ENCODE measurements around the gene CPNE1. TPM values are rescaled to one million over a fixed set of nuclear protein-coding genes. Genes with fewer than 3 reads are reported as not detected.
"Not testable (repeated sequence)": the region's sequence is repeated elsewhere in the genome, so short reads cannot be mapped to it uniquely, and the experiment has no call there.

Gene CPNE1
- total RNA-seq, 1 donor from 2014 or later: 164 TPM

- no peak overlapping the region for H3K27ac Mint-ChIP-seq (ENCODE audit: unreplicated experiment)
- H3K4me1 Mint-ChIP-seq (ENCODE audit: unreplicated experiment): peaks cover 7% of the 10 kb centered on the region
- H3K36me3 Mint-ChIP-seq (ENCODE audit: unreplicated experiment): peaks cover 52% of the 10 kb centered on the region
- no peaks in the 10 kb centered on the region for H3K27me3 Mint-ChIP-seq (ENCODE audit: unreplicated experiment)
- H3K4me3 Mint-ChIP-seq (ENCODE audit: unreplicated experiment): no peak overlapping the region
- DNase-seq (ENCODE audit: extremely low spot score, unreplicated experiment): no peak
- no peaks in the 10 kb centered on the region for H3K9me3 Mint-ChIP-seq (ENCODE audit: unreplicated experiment)
- no peak for TF ChIP-seq CTCF (IDR thresholded peaks at IDR 0.05)
Measured at GRCh38 chr20:35710039-35710438, 45.3 kb upstream of the CPNE1 start.

- no peaks in the 10 kb centered on the region for H3K9me3 Mint-ChIP-seq (ENCODE audit: unreplicated experiment)
- H3K4me3 Mint-ChIP-seq (ENCODE audit: unreplicated experiment): no peak overlapping the region
- H3K27me3 Mint-ChIP-seq (ENCODE audit: unreplicated experiment): no peaks in the 10 kb centered on the region
- no peak for TF ChIP-seq CTCF (IDR thresholded peaks at IDR 0.05)
- no peak overlapping the region for H3K27ac Mint-ChIP-seq (ENCODE audit: unreplicated experiment)
- no peak for DNase-seq (ENCODE audit: extremely low spot score, unreplicated experiment)
- peaks cover 7% of the 10 kb centered on the region for H3K4me1 Mint-ChIP-seq (ENCODE audit: unreplicated experiment)
- H3K36me3 Mint-ChIP-seq (ENCODE audit: unreplicated experiment): peaks cover 55% of the 10 kb centered on the region
Measured at GRCh38 chr20:35709259-35709658, 44.6 kb upstream of the CPNE1 start.

GRCh38 chr20:35708502-35708901 lies 43.8 kb upstream of the CPNE1 start:
- no peaks in the 10 kb centered on the region for H3K9me3 Mint-ChIP-seq (ENCODE audit: unreplicated experiment)
- DNase-seq (ENCODE audit: extremely low spot score, unreplicated experiment): no peak
- no peak overlapping the region for H3K27ac Mint-ChIP-seq (ENCODE audit: unreplicated experiment)
- H3K4me3 Mint-ChIP-seq (ENCODE audit: unreplicated experiment): no peak overlapping the region
- TF ChIP-seq CTCF (IDR thresholded peaks at IDR 0.05): no peak
- H3K4me1 Mint-ChIP-seq (ENCODE audit: unreplicated experiment): peaks cover 7% of the 10 kb centered on the region
- peaks cover 59% of the 10 kb centered on the region for H3K36me3 Mint-ChIP-seq (ENCODE audit: unreplicated experiment)
- H3K27me3 Mint-ChIP-seq (ENCODE audit: unreplicated experiment): no peaks in the 10 kb centered on the region

GRCh38 chr20:35706591-35707529 lies 42.2 kb upstream of the CPNE1 start:
- H3K4me1 Mint-ChIP-seq (ENCODE audit: unreplicated experiment); H3K4me3 Mint-ChIP-seq (ENCODE audit: unreplicated experiment); H3K9me3 Mint-ChIP-seq (ENCODE audit: unreplicated experiment); H3K27ac Mint-ChIP-seq (ENCODE audit: unreplicated experiment); H3K27me3 Mint-ChIP-seq (ENCODE audit: unreplicated experiment): not testable (repeated sequence)
- DNase-seq (ENCODE audit: extremely low spot score, unreplicated experiment): peak; percentile 21
- H3K36me3 Mint-ChIP-seq (ENCODE audit: unreplicated experiment): peaks cover 61% of the 10 kb centered on the region

- not testable (repeated sequence) for H3K27me3 Mint-ChIP-seq (ENCODE audit: unreplicated experiment); H3K9me3 Mint-ChIP-seq (ENCODE audit: unreplicated experiment); H3K4me3 Mint-ChIP-seq (ENCODE audit: unreplicated experiment)
- peak; percentile 13 for DNase-seq (ENCODE audit: extremely low spot score, unreplicated experiment)
- Mint-ChIP-seq H3K36me3 (ENCODE audit: unreplicated experiment) (peaks cover 57% of the 10 kb centered on the region), H3K4me1 (ENCODE audit: unreplicated experiment) (peaks cover 12% of the 10 kb centered on the region), H3K27ac (ENCODE audit: unreplicated experiment) (peak overlapping the region; percentile 18)
Measured at GRCh38 chr20:35705894-35706293, 41.2 kb upstream of the CPNE1 start.

- peaks cover 50% of the 10 kb centered on the region for H3K36me3 Mint-ChIP-seq (ENCODE audit: unreplicated experiment)
- H3K9me3 Mint-ChIP-seq (ENCODE audit: unreplicated experiment): no peaks in the 10 kb centered on the region
- no peak for DNase-seq (ENCODE audit: extremely low spot score, unreplicated experiment)
- TF ChIP-seq CTCF (IDR thresholded peaks at IDR 0.05): no peak
- H3K27ac Mint-ChIP-seq (ENCODE audit: unreplicated experiment): no peak overlapping the region
- H3K4me3 Mint-ChIP-seq (ENCODE audit: unreplicated experiment): no peak overlapping the region
- H3K4me1 Mint-ChIP-seq (ENCODE audit: unreplicated experiment): peaks cover 20% of the 10 kb centered on the region
- no peaks in the 10 kb centered on the region for H3K27me3 Mint-ChIP-seq (ENCODE audit: unreplicated experiment)
Measured at GRCh38 chr20:35704514-35705261, 40.0 kb upstream of the CPNE1 start.
